ENCODE measurements around the gene ZNF343.

The ZNF343 gene

DNA sequence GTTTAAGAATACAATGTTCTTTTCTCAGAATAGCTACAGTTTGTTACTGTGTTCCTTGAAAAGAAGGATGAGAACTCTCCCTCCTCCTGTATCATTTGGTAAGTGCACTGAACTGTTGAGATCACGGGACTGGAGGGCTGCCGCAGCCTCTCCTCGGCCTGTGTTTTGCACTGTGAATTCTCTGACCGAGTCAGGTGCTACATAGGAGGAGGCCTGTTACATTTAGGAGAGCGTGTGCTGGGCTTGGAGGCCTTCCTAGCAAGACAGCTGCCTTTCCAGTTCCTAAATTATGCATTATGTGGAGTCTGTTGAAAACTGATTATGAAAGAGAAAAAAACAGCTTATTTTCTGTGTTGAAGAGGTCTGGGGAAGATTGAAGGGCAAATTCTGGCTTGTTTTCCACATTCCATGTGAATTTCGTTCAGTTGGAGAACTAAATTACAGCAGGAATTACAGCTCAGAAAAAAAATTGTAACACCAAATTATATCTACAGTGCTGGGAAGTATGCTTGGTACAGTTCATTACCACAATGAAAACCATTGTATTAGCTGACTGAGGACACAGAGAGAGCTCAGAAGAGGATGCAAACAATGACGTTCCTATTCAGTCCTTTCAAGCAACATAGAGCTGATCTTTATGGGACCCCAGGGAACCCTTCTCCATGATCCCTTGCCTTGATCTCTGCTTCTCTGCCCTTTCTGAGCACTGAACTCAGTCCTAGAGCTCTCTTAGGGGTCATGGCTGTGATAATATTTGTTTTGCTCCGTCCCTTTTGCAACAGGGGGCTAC is 30.4 kb upstream of the ZNF343 start:
- H3F3A ChIP-seq (ENCODE audit: control insufficient read depth, insufficient read depth), result no peaks in the 10 kb centered on the region
- H3K4me3 ChIP-seq (ENCODE audit: low read length), result no peak overlapping the region
- H3K79me2 ChIP-seq (ENCODE audit: control insufficient read depth, low read length), result no peaks in the 10 kb centered on the region
- no peaks in the 10 kb centered on the region for H3K36me3 ChIP-seq (ENCODE audit: control insufficient read depth, low read length)
- H3K4me1 ChIP-seq (ENCODE audit: control insufficient read depth, low read length), result no peaks in the 10 kb centered on the region
- H3K9me2 ChIP-seq (replicated peaks; ENCODE audit: control insufficient read depth, low read length), result no peaks in the 10 kb centered on the region
- no peak for TF ChIP-seq EZH2phosphoT487 (IDR thresholded peaks at IDR 0.05; ENCODE audit: borderline replicate concordance, low read length)
- TF ChIP-seq, protein P1, sequence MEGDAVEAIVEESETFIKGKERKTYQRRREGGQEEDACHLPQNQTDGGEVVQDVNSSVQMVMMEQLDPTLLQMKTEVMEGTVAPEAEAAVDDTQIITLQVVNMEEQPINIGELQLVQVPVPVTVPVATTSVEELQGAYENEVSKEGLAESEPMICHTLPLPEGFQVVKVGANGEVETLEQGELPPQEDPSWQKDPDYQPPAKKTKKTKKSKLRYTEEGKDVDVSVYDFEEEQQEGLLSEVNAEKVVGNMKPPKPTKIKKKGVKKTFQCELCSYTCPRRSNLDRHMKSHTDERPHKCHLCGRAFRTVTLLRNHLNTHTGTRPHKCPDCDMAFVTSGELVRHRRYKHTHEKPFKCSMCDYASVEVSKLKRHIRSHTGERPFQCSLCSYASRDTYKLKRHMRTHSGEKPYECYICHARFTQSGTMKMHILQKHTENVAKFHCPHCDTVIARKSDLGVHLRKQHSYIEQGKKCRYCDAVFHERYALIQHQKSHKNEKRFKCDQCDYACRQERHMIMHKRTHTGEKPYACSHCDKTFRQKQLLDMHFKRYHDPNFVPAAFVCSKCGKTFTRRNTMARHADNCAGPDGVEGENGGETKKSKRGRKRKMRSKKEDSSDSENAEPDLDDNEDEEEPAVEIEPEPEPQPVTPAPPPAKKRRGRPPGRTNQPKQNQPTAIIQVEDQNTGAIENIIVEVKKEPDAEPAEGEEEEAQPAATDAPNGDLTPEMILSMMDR (IDR thresholded peaks at IDR 0.05; ENCODE audit: low read depth, low read length, poor library complexity, severe bottlenecking), result no peak
- no peak overlapping the region for H3K4me2 ChIP-seq (ENCODE audit: low read length)
- no peaks in the 10 kb centered on the region for H3K9me3 ChIP-seq (ENCODE audit: control insufficient read depth, insufficient read depth, low read length)
- H3K27ac ChIP-seq (ENCODE audit: low read depth, low read length), result no peak overlapping the region
- H3K27me3 ChIP-seq (ENCODE audit: control insufficient read depth, low read length), result peaks cover 4% of the 10 kb centered on the region
- H4K20me1 ChIP-seq (ENCODE audit: control insufficient read depth, insufficient read depth, low read depth, low read length), result no peaks in the 10 kb centered on the region

DNA sequence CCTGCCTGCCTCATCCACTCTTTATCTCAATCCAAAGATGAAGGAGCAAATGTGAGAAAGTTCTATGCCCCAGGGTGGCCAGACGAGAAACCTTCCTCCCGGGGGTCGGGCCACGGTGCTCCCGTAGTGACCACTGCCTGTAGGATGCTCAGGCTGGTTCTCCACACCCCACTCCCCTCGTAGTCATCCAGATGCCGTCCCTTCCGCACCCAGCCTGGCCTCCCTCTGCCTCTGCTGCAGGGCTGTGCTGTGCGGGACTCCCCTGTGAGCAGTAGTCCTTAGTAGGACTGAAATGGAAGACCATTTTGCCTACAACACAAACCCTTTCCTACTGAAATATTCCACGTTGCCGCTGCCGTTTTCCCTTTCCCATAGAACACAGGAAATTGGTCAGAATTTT is 29.6 kb upstream of the ZNF343 start:
- Histone ChIP-seq H3K9me2 (replicated peaks; ENCODE audit: control insufficient read depth, low read length) (no peaks in the 10 kb centered on the region), H3K4me2 (ENCODE audit: low read length) (no peak overlapping the region), H3K79me2 (ENCODE audit: control insufficient read depth, low read length) (no peaks in the 10 kb centered on the region), H3K9me3 (ENCODE audit: control insufficient read depth, insufficient read depth, low read length) (no peaks in the 10 kb centered on the region), H3K4me3 (ENCODE audit: low read length) (no peak overlapping the region), H3K27ac (ENCODE audit: low read depth, low read length) (no peak overlapping the region), H3K4me1 (ENCODE audit: control insufficient read depth, low read length) (no peaks in the 10 kb centered on the region), H4K20me1 (ENCODE audit: control insufficient read depth, insufficient read depth, low read depth, low read length) (no peaks in the 10 kb centered on the region), H3K27me3 (ENCODE audit: control insufficient read depth, low read length) (peaks cover 4% of the 10 kb centered on the region), H3F3A (ENCODE audit: control insufficient read depth, insufficient read depth) (no peaks in the 10 kb centered on the region), H3K36me3 (ENCODE audit: control insufficient read depth, low read length) (no peaks in the 10 kb centered on the region)
- TF ChIP-seq, protein P1 (IDR thresholded peaks at IDR 0.05; ENCODE audit: low read depth, low read length, poor library complexity, severe bottlenecking), result no peak
- no peak for TF ChIP-seq EZH2phosphoT487 (IDR thresholded peaks at IDR 0.05; ENCODE audit: borderline replicate concordance, low read length)

DNA sequence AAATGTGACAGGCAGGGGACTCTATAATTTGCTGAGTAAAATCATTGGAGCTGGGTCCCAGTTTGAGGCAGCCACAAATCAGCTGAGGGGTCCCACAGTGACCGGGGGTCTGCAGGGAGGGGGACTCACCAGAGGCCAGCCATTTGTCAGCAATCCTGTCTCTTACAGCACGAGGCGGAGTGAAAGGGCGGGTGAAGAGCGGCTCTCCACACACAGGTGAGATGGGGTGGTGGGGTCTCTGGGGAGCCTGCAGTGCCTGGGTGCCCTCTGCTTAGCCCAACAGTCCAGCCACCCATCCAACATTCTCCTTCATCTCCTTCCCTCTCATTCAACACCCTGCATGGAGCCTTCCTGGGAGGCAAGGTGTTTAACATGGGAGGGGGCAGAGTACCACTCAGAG is 28.4 kb upstream of the ZNF343 start:
- Histone ChIP-seq H3K27ac (ENCODE audit: low read depth, low read length) (no peak overlapping the region), H3K79me2 (ENCODE audit: control insufficient read depth, low read length) (no peaks in the 10 kb centered on the region), H3K4me2 (ENCODE audit: low read length) (no peak overlapping the region), H3K9me2 (replicated peaks; ENCODE audit: control insufficient read depth, low read length) (no peaks in the 10 kb centered on the region), H3K9me3 (ENCODE audit: control insufficient read depth, insufficient read depth, low read length) (no peaks in the 10 kb centered on the region), H3F3A (ENCODE audit: control insufficient read depth, insufficient read depth) (no peaks in the 10 kb centered on the region), H3K4me3 (ENCODE audit: low read length) (no peak overlapping the region), H4K20me1 (ENCODE audit: control insufficient read depth, insufficient read depth, low read depth, low read length) (no peaks in the 10 kb centered on the region), H3K36me3 (ENCODE audit: control insufficient read depth, low read length) (no peaks in the 10 kb centered on the region), H3K27me3 (ENCODE audit: control insufficient read depth, low read length) (peaks cover 3% of the 10 kb centered on the region), H3K4me1 (ENCODE audit: control insufficient read depth, low read length) (no peaks in the 10 kb centered on the region)
- TF ChIP-seq, protein P1 (IDR thresholded peaks at IDR 0.05; ENCODE audit: low read depth, low read length, poor library complexity, severe bottlenecking), result no peak
- TF ChIP-seq EZH2phosphoT487 (IDR thresholded peaks at IDR 0.05; ENCODE audit: borderline replicate concordance, low read length), result no peak

All from DOHH2 (cell line).